GM19351 (cell line): ENCODE results near the gene DIP2C.
A peak's percentile ranks its signal among the peaks of the same experiment; 100 is the strongest.
"Not testable (repeated sequence)": the region's sequence is repeated elsewhere in the genome, so short reads cannot be mapped to it uniquely, and the experiment has no call there.

ENCODE experiments used
- ATAC-seq: cut with Tn5 transposase; IDR thresholded peaks from one replicate; pipeline ENCODE4 v1.9.1; 2021; ENCODE audit warnings: mild to moderate bottlenecking, moderate library complexity; ENCODE audit not compliant: unreplicated experiment

The DIP2C gene

GRCh38 chr10:436911-437665 lies 252.4 kb downstream of the DIP2C start:
- no peak for ATAC-seq

DNA sequence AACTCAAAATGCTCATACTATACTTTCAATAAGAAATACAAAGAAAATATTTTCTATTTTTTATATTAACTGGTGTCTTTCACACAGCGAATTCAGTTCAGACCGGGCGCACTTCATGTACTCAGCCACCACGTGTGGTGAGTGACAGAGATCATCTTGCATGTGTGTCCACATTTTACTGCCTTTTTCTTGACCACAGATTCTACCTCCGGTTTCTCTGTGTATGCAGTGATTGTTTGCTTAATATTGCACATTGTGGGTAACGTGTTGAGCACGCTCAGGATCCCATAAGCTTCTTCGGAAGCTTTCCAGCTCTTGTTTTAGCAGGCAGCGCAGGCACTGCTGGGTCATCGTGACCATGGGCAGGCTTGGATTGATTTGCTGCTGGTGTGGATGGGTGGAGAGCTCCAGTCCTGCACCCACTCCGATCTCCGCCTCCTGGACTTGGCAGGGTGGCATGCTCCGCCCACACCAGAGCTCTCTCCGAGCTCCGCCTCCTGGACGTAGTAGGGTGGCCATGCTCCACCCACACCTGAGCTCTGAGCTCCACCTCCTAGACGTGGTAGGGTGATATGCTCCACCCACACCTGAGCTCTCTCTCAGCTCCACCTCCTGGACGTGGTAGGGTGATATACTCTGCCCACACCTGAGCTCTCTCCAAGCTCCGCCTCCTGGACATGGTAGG lies 253.3 kb downstream of the DIP2C start:
- ATAC-seq = no peak

- ATAC-seq = no peak
These were observed 254.1 kb downstream of the DIP2C start for GRCh38 chr10:435397-435796.

DNA sequence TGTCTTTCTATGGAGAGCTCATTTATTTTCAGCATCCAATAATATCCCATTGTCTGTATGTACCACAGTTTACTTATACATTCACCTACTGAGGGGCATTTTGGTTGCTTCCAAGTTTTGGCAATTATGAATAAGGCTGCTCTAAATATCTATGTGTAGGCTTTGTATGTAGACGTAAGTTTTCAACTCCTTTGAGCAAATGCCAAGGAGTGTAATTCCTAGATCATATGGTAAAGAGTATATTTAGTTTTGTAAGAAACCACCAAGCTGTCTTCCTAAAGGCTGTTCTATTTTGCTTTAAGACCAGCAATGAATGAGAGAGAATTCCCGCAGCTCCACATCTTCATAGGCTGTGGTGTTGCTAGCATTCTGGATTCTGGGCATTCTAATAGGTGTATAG lies 259.8 kb downstream of the DIP2C start:
- no peak for ATAC-seq

DNA sequence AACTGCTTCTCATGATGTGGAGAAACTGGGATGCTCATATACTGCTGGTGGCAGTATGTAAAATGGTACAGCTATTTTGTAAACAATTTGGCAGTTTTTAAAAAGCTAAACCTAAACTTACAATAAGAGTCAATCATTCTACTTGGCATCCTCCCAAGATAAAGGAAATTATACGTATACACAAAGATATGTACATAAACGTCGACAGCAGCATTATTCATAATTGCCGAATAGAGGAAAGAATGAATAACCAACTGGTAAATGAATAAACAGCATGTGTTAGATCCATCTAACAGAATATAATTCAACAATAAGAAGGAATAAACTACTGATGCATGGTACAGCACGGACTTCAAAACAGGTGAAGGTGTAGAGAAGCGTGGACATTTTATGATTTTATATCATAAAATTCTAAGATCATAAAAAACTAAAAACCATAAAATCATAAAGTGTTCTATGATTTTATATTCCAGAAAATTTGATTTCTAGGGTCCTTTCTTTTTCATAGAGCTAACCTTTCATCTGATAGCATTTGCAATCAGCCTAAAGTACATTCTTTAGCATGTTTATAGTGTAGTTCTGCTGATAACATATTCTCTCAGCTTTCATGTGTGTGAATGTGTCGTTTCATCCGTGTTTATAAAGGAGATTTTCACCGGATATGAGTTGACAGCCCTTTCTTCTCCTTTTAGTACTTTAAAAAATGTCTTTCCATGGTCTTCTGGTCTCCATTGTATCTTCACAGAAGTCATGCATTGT lies 261.5 kb downstream of the DIP2C start:
- ATAC-seq = no peak

GRCh38 chr10:425365-425764 lies 264.1 kb downstream of the DIP2C start:
- not testable (repeated sequence) for ATAC-seq

DNA sequence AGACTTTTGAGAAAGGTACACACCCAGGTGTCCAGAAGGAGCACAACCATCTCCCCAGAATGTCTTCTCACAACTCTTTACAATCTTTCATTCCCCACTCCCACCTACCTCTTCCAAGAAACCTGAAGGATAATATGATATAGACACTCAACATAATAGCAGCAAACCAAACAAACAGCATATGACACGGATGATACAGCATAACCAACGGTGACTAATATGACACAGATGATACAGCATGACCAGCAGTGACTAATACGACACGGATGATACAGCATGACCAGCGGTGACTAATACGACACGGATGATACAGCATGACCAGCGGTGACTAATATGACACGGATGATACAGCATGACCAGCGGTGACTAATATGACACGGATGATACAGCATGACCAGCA lies 264.7 kb downstream of the DIP2C start:
- ATAC-seq = not testable (repeated sequence)

DNA sequence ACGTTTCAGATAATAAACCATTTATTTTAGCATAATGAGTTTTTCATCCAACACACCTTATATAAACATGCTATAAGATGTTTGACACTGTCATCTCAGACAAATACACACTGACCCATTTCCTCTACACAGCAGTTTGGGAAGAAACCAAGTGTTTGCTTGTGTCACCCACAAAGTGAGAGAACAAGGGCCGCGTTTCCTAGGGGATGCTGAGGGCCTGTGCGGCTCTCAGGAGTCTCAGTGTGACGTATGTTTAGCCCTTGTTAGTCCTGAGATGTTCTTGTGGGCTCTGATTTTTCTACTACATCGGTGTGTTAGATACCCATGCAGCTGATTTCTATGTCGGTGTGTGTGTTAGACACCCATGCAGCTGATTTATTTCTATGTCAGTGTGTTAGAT lies 266.3 kb downstream of the DIP2C start:
- no peak for ATAC-seq

- no peak for ATAC-seq
These were observed 266.8 kb downstream of the DIP2C start for GRCh38 chr10:422675-423074.

GRCh38 chr10:422241-422640 lies 267.2 kb downstream of the DIP2C start:
- ATAC-seq = no peak

DNA sequence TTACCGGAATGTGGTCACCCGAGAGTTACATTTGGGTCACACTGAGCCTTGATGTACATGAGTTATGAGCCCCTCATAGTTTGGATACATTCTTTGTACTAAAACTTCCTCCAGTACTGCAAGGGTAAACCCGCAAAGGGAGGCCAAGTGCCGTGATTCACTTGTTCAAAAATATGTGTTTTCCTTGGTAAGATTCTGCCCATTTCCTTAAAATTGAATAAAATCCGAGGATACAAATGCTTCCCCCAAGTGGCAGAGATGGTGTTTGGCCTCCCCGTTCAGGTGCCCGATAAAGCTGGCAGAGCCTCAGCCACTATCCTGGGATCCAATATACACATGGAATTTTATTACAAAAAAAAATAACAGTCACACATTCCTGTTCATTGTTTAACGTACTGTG lies 268.3 kb downstream of the DIP2C start:
- ATAC-seq = no peak

DNA sequence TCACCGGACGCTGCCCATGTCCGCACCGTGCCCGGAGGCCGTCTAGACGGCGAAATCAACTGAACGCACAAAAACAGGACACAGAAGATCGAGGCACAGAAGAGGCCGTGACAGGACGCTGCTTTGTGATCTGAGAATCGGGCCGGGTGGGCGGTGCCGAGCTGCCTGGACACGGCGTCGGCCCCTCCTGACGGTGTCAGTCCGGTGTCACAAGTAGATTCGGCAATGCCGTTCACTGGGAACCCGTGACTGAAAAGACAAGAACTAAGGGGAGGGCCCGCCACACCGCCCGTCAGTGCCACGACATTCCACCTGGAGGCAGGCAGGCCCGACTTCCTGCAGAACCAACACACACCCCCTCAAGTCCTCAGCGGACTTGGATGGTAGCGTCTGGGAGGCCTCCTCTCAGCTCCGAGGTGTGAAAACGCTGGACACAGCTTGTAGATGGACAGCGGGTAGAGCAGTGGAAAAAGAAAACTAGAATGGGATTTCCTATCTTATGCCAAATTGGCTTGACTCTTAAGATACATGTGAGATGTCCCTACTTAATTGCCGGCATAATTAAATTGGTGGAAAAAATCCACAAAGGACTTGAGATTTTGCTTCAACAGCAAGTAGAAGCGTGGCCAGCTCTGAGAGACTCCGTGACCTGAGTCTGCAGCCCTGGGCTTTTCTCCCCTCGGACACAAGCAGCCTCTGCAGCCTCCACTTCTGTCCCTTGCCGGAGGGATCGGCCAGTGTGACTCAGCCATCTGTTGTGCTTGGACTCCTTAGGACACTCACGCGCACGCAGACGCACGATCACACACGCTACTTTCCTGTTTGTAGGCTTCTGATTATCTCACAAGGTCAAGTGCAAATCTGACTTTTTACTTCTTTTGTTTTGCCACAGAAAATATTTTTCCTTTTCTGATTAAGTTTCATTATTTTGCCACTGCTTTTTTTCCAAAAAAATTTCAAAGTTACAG lies 269.0 kb downstream of the DIP2C start:
- no peak for ATAC-seq

GRCh38 chr10:418894-419293 lies 270.6 kb downstream of the DIP2C start:
- no peak for ATAC-seq

- no peak for ATAC-seq
These were observed 271.2 kb downstream of the DIP2C start for GRCh38 chr10:418226-418625.

DNA sequence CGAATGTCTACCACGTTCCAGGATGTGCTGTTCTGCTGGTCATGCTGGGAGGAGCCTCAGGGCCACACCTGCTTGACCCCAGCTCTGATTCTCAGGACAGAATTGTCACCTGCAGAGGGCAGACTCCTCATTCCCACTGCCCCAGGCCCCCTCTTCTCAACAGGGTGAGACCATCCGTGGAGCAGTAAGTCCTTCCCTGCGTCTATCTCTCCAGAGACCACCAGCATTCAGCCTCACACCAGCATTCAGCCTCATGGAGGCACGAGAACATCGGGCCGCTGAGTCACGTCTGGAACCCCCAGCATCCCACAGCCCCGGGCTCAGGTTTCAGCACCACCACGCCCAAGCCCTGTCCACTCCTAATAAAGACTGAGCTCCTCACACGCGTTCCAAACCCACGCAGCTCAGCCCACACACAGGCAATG lies 273.4 kb downstream of the DIP2C start:
- ATAC-seq = no peak

DNA sequence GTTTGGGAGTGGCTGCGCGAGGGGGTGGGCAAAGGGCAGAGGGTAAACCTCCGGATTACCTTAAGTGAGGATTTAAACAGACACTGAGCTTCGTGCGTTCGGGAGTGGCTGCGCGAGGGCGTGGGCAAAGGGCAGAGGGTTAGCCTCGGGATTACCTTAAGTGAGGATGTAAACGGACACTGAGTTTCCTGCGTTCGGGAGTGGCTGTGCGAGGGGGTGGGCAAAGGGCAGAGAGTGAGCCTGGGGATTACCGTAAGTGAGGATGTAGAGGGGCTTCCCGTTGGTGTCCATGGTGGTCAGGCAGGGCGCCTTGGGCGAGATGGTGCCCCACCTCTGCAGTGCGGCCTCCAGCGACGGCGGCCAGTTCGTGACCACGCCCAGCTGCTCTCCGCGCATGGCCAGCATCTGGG lies 275.8 kb downstream of the DIP2C start:
- no peak for ATAC-seq

DNA sequence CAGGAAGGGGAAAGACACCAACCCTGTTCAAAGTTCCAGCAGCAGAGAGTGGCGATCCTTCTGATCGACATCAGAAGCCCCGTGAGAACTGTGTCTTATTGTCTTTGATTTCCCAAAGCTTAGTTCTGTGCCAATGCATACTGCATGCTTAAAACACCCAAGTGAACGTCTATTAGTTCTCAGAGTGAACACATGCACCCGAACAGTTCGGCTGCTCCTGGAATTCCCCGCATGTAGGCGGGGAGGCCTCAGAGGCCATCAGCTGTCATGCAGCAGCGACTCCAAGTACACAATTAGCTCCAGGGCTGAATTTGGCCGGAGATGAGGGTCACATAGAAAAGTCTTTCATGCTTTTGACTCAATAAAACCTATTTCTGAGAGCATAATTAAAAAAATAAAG lies 277.4 kb downstream of the DIP2C start:
- ATAC-seq = peak; percentile 55

DNA sequence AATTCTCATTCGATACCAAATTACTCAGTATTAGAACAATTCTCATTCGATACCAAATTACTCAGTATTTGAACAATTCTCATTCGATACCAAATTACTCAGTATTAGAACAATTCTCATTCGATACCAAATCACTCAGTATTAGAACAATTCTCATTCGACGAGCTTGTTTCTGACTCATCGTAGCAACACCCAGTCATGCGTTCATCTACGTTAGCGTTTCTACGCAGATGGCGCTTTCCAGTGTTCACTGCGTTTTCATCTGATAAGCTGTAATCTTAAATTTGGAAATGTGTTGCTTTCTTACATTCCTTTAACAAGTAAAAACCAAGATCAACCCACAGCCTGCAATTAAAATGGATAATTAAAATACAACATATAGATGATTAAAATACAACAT lies 277.9 kb downstream of the DIP2C start:
- no peak for ATAC-seq

GRCh38 chr10:409408-410040 lies 279.9 kb downstream of the DIP2C start:
- ATAC-seq = no peak

- ATAC-seq = no peak
These were observed 281.2 kb downstream of the DIP2C start for GRCh38 chr10:408236-408635.
